NCI-H1092 treated with DMSO at 0.1 percent for 48 hours (cell line): ENCODE measurements around the gene GPR68.
"Not testable (repeated sequence)": the region's sequence is repeated elsewhere in the genome, so short reads cannot be mapped to it uniquely, and the experiment has no call there.

Experiments
- DNase-seq: peaks from one replicate; lab custom pipeline; 2025; lab: John Stamatoyannopoulos, UW

GPR68 gene

DNA sequence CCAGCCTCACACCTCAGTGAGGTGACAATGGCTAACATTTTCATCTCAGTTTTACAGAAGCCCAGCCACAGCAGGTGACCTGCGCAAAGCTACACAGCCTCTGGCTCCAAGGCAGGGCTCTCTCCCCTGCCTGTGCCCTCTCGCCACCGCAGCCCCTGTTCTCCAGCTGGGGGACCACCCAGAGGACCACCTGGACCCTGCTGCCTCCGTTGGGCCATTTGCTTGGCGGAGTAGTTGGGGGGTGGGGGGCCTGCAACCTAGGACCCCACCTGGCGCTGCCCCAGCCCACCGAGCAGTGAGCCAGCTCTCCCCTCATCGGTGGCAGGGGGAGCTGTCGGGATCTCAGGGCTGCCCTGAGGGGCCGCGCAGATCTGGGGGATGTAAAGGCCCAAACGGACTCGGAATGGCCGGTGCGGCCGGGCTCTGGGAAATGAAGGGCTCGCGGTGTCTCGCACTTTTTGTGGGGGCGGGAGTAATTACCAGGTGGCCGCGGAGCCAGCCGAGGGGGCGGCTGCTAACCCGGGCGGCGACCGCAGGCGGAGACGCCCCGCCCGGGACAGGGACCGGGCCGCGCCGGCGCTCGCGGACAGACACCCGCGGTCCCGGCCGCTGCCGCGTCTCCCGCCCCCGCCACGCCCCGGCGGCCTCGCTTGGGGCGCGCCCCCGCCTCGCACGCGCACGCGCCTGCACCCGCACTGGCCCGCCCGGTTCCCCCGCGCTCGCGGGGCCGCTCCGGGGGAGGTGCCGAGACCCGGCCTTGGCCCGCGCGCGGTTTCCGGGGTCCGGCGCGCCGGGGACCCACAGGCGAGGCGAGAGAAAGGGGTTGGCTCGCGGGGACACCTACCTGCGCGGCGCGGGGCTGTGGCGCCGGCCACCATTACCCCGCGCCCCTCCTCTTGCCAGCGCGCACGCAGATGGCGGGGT is 8.6 kb upstream of the GPR68 start:
- no peak for DNase-seq

DNA sequence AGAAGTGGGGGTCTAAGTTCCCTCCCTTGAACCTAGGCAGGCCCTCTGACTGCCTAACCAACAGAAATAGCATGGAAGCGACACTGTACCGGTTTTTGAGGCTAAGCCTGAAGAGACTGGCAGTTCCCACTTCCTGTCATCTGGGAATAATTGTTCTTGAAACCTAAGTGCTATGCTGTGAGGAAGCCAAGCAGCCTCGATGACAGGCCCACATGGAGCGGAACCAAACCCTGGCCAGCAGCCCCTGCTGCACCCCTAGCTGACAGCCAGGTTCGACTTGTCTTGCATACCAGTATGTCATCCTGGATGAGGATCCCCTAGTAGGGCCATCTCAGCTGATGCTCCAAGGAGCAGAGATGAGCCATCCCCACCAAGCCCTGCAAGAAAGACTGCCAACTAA is 6.4 kb upstream of the GPR68 start:
- DNase-seq: peak; percentile 83

DNA sequence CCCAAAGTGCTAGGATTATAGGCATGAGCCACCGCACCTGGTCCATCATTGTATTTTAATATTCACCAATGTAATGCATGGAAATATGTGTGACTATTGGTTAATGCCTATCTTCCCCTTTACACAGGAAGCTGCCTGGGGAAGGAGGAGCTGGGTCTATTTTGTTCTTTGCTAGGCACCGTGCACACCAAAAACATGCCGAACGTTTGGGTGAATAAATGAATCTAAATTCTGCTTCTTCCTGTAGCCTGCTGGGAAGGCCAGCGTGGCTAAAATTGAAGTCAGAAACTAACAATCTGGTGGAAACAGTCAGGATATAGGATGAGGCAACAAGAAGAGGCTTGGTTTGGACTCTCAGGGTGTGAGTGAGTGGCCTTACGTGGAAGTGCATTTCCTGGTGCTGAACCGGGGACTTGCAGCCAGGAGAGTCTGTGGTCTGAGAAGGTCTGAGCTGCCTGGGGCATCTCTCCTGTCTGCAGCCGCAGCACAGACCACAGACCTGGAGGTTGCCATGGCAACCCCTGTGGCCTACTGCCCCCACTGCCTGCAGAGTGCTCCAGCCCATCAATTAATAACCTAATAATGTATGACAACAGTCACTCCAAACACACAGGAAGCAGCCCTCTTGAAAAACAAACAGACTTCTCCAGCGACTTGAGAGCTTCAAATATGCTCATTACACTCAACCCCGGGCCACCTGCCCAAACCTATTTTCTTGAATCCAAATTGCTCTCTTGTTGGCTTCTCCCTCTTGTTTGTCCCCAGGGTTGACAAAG is 5.5 kb upstream of the GPR68 start:
- DNase-seq: peak; percentile 98

GRCh38 chr14:91246051-91246852 is 1.7 kb upstream of the GPR68 start:
- DNase-seq: peak; percentile 82

- DNase-seq: not testable (repeated sequence)
Measured at GRCh38 chr14:91245616-91246015, 1.1 kb upstream of the GPR68 start.

- no peak for DNase-seq
Measured at GRCh38 chr14:91245029-91245428, 525 bp upstream of the GPR68 start.

DNA sequence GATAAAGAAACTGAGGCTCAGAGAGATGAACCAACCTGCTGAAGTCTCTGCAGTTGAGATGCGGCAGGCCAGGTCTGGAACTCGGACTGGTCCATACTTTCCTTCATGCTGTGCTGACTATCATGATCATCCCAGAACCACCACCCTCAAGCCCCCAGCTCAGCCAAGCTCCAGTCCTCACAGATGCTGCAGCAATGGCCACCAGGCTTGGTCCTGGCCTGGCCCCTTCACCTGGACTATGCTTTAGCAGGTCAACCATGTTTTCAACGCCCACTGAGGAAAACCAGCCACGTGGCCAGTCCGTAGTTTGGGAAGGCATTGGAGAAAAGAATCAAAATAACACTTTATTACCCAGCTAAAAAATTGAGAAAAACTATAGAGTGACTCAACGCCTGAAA is 1.4 kb downstream of the GPR68 start:
- no peak for DNase-seq

GRCh38 chr14:91242635-91243034 is 1.9 kb downstream of the GPR68 start:
- no peak for DNase-seq

GRCh38 chr14:91241863-91242262 is 2.6 kb downstream of the GPR68 start:
- no peak for DNase-seq

- DNase-seq: no peak
Measured at GRCh38 chr14:91238661-91239060, 5.8 kb downstream of the GPR68 start.

- no peak for DNase-seq
Measured at GRCh38 chr14:91238085-91238484, 6.4 kb downstream of the GPR68 start.

- DNase-seq: no peak
Measured at GRCh38 chr14:91237219-91237618, 7.3 kb downstream of the GPR68 start.

DNA sequence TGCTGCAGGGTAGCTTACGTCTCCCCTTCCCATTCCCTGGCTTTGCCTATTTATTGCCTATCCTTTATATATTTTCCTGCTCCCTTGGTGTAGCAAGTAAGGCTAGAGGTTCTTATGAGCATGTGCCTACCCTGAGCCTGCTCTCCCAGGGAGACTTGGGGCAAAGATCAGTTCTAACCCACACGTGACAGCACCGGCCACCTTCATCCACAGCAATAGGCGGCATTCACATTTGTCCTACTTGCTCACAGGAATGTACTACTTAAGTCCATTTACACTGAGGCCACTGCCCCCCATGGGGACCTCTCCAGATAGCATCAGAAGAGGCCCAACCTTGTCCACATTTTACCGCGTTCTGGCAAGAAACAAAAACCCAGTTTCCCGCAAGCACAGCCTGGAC is 8.7 kb downstream of the GPR68 start:
- no peak for DNase-seq

DNA sequence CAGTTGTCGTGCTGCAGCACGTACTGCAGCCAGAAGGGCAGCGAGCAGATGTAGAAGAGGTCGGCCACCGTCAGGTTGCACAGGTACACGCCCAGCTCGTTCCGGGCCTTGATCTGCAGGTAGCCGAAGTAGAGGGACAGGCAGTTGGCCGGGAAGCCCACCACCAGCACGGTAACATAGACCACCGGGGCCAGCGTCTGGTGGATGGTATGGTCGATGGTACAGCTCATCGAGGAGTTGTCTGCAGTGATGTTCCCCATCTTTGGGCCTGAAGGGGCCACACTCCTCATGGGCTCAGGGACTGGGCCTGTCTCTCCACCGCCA is 9.8 kb downstream of the GPR68 start:
- DNase-seq: no peak

- no peak for DNase-seq
Measured at GRCh38 chr14:91233936-91234790, 10.3 kb downstream of the GPR68 start.

DNA sequence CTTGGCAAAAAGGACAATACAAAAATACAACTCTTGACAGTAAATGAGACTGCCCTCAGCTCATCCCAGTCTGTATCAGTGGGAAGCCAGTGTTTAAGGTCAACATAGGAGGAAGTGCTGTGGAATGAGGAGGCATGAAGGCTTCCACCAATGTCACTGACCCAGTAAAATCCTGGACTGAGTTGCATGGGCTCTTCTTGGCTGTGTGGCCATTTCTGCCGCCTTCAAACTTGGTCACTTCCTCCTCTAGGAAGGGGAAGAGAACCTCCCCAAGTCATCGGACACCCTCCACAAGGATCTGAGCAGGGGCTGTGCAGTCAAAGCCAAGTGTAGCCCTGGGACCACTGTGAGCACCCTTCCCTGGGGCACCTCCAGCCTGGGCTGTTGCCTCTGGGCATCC is 11.9 kb downstream of the GPR68 start:
- DNase-seq: no peak

DNA sequence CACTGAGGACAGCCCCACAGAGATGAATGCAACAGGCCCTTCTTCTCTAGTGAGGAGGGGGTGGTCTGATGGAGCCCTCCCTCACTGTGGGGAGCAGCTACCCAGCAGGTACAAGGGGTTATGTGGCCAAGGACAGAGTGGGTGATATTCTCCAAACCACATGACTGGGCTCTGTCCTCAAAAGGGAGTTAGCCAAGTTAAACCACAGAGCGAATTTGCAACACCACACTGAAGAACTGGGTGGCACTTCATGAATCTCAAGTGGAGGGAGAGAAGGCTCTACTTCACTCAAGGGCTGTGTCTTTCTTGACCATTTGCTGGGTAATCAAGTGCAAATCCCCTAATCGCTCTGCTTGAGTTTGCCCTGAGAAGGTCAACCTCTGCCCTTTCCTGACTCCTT is 12.5 kb downstream of the GPR68 start:
- no peak for DNase-seq

GRCh38 chr14:91231446-91231845 is 13.1 kb downstream of the GPR68 start:
- DNase-seq: no peak

DNA sequence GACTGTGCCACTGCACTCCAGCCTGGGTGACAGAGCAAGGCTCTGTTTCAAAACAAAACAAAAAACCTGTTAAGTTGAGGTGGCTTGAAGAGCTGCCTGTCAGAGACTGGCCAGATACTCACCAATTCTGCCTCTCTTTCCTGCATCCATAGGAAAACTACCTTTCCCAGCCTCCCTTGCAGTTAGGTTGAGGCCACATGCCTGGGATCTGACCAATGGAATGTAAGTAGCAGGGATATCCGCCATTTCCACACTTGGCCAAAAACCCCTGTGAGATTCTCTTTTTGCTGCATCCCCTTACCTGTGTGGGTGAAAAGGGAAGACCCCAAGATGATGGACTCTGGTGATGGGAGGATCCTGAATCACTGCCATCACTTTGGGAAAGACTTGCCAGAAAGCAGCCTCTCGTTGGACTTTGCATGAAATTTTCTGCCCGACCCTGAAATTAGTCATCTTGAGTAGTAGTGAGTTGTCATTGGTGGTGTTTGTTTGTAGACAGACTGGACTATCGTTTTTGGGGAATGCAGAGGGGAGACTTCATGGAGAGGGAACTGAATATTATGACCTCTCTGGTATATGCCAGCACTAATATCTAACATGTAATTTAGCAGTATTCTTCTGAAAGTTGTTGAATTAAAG is 14.0 kb downstream of the GPR68 start:
- no peak for DNase-seq

GRCh38 chr14:91229743-91230200 is 14.7 kb downstream of the GPR68 start:
- no peak for DNase-seq

- no peak for DNase-seq
Measured at GRCh38 chr14:91229005-91229382, 15.5 kb downstream of the GPR68 start.
